ENCODE measurements around the gene GADL1.

DNA sequence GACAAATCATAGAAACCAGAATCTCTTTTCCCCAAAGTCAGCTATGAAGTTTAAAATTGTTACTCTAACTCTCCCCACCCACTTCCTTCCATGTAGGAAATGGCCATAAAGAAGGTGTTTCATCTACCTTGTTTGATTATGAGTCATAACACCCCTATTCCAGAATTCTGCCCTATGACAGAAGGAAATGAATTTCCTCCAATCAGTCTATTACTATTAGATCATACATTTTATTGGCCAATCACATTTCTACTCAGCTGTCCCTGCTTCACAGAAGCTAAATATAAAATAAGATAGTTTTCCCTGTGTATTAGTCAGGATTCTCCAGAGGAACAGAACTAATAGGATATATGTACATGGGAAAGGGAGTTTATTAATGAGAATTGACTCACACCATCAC lies 186.0 kb downstream of the GADL1 start:
- TF ChIP-seq CTCF (IDR thresholded peaks at IDR 0.05; ENCODE audit: low read length): no peak
- TF ChIP-seq EZH2 (IDR thresholded peaks at IDR 0.05; ENCODE audit: borderline replicate concordance, low read length): no peak

Data from OCI-LY1 (cell line).